NT2/D1 (cell line): ENCODE measurements around the gene TBXAS1.

Source experiments
- SUZ12 ChIP-seq: IDR thresholded peaks from 2 replicates; pipeline ENCODE4 v1.6.1; 2011; ENCODE audit not compliant: insufficient read length, insufficient read depth; ENCODE audit errors: extremely low read depth
- YY1 ChIP-seq: IDR thresholded peaks from 2 replicates; pipeline ENCODE4 v1.6.1; 2011; ENCODE audit not compliant: insufficient read length, insufficient read depth
- ZNF274 ChIP-seq: IDR thresholded peaks from 2 replicates; pipeline ENCODE4 v1.6.1; 2011; ENCODE audit warnings: mild to moderate bottlenecking, low read depth, low read length

- no peak for TF ChIP-seq ZNF274
- TF ChIP-seq YY1: no peak
- no peak for TF ChIP-seq SUZ12
Observed at GRCh38 chr7:139885511-139885910, 56.4 kb downstream of the TBXAS1 start.
